NT2/D1 (cell line): ENCODE measurements around the gene B3GNT4.

Experiments
- SUZ12 ChIP-seq: IDR thresholded peaks from 2 replicates; pipeline ENCODE4 v1.6.1; 2011; ENCODE audit not compliant: insufficient read length, insufficient read depth; ENCODE audit errors: extremely low read depth
- YY1 ChIP-seq: IDR thresholded peaks from 2 replicates; pipeline ENCODE4 v1.6.1; 2011; ENCODE audit not compliant: insufficient read length, insufficient read depth
- ZNF274 ChIP-seq: IDR thresholded peaks from 2 replicates; pipeline ENCODE4 v1.6.1; 2011; ENCODE audit warnings: mild to moderate bottlenecking, low read depth, low read length

- TF ChIP-seq YY1, result no peak
- no peak for TF ChIP-seq ZNF274
- TF ChIP-seq SUZ12, result no peak
Observed at GRCh38 chr12:122192441-122192840, 11.1 kb upstream of the B3GNT4 start.
